Fibroblast of gingiva (primary cell): Measurements from ENCODE around the gene FTO.

ENCODE experiments used
- DNase-seq: peaks from one replicate; pipeline ENCODE4 v3.0.0-alpha.2; 2011; ENCODE audit warnings: low read depth

FTO gene

GRCh38 chr16:53711390-53711789 lies 7.4 kb downstream of the FTO start:
- no peak for DNase-seq

DNA sequence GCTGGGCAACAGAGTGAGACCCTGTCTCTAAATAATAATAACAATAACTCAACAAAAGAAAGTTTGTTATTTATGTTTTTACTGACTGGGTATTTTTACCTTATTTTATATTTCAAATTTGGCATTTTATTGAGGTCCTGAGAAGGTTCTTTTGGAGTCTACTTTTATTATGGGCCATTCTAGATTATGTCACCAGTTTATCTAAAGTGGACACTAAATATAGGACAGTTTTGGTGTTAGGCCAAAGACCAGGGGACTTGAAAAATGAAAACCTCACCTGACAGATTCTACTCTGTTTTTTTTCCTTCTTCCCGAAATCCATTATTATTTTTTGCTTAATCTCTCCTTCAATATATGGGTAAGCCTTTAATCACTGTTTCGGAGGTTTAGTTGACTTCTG lies 8.1 kb downstream of the FTO start:
- DNase-seq: no peak

DNA sequence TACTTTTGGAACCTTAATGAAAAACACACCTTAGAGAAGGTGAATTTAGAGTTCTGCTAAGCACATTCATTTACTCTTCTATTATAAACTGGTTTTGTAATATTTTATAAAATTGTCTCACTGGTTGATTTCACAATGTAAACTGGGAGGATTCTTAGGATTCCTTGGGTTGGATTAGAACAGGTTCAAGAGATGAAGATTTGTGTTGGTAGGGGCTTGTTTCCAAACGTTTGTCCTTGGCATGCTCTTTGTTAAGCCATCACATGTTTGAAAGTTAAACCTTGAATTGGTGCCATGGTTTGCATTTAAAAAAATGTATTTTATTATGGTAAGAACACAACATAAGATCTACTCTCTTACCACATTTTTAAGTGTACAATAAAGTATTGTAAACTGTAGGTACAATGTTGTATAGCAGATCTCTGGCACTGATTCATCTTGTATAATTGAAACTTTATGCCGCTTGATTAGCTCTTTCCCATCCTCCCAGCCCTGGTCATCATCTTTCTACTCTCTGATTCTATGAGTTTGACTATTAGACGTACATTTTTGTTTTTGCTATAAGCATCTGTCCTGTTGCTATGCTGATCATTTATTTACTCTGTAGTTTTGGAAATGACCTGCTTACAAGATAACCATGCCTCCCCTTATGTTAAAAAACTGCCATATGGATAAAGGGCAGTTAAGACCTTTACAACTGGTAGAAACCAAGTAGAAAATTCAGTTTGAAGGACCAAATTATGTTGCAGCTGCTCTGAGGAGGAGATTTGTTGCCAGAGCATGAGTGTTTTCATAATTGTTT lies 9.6 kb downstream of the FTO start:
- DNase-seq: peak; percentile 86

DNA sequence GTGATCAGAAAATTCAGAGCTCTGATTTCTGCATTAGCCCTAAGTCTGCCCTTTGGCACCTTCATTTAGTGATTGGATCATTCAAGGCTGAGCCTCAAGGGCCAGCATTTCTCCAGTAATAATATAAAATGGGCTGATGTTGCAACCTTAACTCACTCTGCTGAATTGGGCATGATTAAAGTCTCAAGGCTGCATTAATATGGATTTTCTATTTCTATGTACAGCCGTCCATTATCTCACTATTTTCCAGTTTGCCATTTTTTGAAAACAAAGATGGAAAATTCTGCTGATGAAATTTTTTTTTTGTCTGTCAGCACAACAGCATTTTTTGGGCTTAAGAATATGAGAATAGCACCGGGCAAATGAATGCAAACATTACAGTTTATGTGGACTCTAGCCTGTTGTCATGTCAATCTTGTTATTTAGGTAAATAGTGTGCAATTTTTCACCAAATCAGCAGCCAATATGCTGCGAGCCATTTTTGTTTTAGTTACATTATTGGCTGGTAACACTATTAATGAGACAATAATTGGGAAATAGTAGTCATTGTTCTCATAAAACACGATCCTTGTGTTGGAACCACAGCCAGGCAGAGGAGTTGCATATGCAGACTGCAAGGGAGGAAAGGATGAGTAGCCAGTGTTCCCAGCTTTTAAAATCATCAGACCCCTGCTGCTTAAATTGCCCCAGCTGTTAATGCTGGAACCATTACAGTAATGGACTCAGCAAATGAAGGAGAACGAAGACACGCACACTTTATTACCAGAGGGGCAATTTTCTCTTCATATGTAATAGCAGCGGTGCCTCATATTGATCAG lies 10.5 kb downstream of the FTO start:
- DNase-seq: peak; percentile 78

- no peak for DNase-seq
These were observed 11.0 kb downstream of the FTO start for GRCh38 chr16:53715023-53715384.

GRCh38 chr16:53717577-53717976 lies 13.6 kb downstream of the FTO start:
- DNase-seq: no peak

- no peak for DNase-seq
These were observed 17.1 kb downstream of the FTO start for GRCh38 chr16:53721017-53721416.

DNA sequence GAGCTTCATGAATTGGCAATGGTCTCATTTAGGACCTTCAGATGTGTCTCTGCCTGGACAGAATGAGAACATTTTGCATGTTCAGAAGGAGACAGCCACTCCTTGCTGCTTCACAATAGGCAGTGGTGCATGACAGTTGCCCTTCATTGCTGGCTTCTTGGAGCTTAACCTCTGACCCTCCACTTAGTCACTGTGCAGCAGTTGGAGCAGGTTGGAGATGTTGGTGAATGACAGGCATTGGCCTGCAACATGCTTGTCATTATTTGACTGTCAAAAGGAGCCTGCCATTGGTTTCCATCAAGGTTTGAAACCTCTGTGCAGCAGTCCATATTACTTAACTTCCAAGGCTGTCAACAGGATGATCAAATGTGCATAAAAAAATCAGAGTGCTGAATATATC lies 22.7 kb downstream of the FTO start:
- no peak for DNase-seq

GRCh38 chr16:53730693-53731092 lies 26.7 kb downstream of the FTO start:
- DNase-seq: no peak

DNA sequence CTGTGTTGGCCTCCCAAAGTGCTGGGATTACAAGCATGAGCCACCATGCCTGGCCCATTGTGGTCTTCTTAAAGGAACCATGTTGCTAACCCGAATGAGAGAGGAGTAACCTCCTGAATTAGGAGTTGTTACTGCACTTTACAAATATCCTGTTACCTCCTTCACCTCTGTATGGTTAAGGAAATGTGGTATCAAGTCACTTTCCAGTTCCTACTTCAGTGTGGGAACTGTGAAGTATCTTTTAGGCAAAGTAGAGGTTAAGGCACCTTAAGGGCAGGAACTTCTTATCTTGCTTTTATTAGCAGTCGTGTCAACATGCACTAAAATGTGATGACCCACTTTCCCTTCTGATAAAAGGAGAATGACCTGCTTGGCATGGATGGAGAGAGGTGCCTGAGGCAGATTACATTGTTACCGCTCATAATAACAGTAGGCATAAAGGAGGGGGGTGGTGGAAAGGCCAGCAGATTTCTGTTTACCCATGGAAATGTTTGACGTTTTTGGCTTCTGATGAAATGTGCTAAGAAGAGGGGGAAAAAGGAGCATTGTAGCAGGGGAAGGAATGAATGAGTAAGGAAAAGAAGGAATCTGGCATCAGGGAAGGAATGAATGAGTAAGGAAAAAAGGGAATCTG lies 28.5 kb downstream of the FTO start:
- peak; percentile 19 for DNase-seq

- no peak for DNase-seq
These were observed 31.0 kb downstream of the FTO start for GRCh38 chr16:53734908-53735307.

DNA sequence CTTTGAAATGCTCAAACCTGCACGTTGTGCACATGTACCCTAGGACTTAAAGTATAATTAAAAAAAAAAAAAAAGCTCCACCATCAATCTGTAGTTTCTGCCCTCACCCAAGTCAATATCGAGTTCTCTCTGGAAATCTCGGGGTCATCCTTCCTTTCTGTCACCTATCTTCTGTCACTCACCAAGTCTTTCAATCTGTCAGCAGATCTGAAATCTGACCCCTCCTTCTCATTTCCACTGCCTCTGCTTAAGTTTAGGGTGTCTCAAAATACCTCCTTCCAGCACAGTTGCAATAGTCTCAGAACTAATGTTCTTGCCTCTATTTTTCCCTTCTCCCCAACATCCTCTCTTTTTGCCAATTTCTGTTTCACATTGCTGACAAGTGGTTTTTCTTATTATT lies 32.3 kb downstream of the FTO start:
- no peak for DNase-seq

DNA sequence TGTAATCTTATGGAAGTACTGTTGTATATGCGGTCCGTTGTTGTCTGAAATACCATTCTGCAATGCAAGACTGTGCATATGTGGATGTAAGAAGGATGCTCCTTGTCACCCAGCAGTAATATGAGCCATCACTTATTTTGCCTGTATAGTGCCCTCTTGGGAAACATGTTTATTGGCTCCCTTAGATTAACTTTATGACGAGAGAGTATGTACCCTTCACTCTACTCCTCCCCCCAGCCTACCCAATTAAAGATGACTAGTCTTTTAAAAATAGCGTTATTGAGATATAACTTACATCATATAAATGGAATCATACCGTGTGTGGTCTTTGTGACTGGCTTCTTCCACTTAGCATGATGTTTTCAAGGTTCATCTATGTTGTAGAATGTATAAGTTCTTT lies 33.6 kb downstream of the FTO start:
- DNase-seq: no peak

DNA sequence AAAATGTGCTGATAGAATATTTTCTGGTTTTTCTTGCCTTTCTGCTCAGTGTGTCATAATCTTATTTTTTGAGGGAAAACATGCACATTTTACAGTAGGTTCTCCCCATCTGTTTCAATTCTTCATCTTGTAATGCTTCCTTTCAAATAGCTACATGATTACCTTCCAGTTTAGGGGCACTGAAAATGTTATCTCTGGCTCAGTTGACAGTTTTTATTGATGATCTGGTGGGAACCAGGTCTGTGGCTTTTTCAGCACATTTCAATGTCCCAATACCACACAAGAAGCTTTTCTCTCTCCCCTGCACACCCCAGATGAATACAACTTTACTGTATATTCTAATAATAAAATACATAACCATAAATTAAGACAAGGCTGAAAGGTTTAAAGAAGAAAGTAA lies 36.5 kb downstream of the FTO start:
- DNase-seq: no peak

GRCh38 chr16:53740933-53741531 lies 37.1 kb downstream of the FTO start:
- no peak for DNase-seq

GRCh38 chr16:53741546-53741945 lies 37.6 kb downstream of the FTO start:
- no peak for DNase-seq

DNA sequence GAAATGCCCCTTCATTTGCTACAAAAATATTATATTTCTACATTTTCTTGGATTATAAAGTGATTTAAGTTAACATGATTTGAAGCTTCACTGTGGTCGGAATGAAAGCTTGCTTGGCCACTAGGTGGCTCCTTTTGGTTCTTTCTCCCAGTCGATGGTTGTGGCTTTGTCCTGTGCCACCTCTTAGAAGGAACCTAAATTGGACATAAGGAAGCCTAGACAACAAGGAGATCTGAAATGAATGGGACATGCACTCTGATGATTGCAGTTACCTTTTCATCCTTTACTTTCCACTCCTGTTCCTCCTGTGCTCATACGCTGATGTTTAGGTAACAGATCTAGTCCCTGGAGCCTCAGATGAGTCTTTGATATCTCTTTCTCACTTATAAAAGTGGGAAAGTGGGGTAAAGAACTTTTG lies 39.2 kb downstream of the FTO start:
- no peak for DNase-seq

DNA sequence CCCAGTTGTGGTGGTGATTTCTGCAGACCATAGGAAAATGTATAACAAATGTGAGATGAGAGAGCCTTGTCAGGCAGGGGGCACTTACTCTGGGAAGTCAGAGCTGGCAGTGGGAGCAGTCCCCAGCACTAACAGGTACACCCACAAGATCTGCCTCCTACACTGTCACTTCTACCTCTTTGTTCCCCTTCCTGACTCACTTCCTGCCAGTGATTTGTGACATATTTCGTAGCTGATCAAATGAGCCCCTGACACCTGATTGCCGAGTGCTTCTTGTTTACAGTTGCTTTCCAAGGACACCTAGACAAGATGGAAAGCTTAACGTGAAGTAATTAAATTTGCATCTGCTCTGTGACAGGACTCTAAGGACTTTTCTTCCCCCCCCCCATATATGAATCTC lies 40.5 kb downstream of the FTO start:
- DNase-seq: no peak

DNA sequence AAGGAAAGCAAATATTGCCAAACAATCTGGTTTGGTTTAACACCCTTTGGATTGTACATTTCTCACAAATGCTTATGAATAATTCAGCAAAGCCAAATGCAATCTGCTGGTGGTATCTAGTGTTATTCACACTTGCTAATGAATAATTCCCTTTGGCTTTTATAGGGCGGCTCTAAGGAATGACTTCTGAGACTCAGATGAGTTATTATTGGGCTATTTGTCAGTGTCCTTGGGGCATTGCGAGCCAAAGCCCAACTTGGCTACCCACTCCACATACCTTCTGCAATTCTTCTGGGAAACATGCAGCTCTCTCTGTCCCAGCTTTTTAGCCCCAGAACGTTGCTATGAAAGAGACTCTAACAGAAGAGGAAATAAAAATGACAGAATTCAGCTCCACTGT lies 41.1 kb downstream of the FTO start:
- peak; percentile 86 for DNase-seq

- DNase-seq: peak; percentile 24
These were observed 41.9 kb downstream of the FTO start for GRCh38 chr16:53745753-53746266.

GRCh38 chr16:53752560-53752959 lies 48.6 kb downstream of the FTO start:
- DNase-seq: no peak

GRCh38 chr16:53753431-53753830 lies 49.5 kb downstream of the FTO start:
- DNase-seq: peak; percentile 78
